GM10847 (cell line): ENCODE data around the gene CRISP3.

Experiments
- POLR2A ChIP-seq: IDR thresholded peaks from 2 replicates; pipeline ENCODE4 v1.6.1; 2011; ENCODE audit not compliant: insufficient read length; ENCODE audit errors: extremely low read depth

Gene CRISP3

GRCh38 chr6:49721297-49721696 lies 22.9 kb downstream of the CRISP3 start:
- TF ChIP-seq POLR2A: no peak

DNA sequence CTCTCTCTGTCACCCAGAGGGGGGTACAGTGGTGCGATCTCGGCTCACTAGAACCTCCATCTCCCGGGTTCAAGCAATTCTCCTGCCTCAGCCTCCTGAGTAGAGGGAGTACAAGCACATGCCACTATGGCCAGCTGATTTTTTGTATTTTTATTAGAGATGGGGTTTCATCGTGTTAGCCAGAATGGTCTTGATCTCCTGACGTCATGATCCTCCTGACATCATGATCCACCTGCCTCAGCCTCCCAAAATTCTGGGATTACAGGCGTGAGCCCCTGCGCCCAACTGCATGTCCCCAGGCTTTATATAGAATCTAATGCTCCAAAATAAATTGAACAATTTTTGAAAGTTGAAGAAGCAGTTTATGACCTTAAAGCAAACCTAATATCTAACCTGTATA lies 23.8 kb downstream of the CRISP3 start:
- TF ChIP-seq POLR2A: no peak

- no peak for TF ChIP-seq POLR2A
These were observed 30.8 kb downstream of the CRISP3 start, which contains the start of gene CRISP2 for GRCh38 chr6:49713346-49713745. CRISP2 (minus strand) TSS chr6:49713543; CDS start chr6:49709196, 4,347 bp downstream.

DNA sequence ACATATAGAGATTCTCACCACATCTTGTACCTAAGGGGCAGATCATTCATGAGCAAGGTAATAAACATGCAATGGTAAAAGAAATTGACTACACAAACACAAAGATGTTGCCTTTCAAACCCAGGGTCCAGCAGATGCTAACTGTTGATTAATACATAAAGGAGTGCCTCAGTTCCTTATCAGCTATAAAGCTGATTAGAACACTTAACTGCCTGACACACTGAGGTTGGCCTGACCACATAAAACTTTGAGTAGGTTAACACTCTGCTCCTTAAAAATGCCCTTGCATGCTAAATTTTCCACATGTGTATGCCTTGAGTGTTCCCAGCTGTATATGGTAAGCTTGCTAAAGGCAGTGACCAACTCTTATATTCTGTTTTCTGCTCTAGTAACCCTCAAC lies 45.7 kb downstream of the CRISP3 start:
- TF ChIP-seq POLR2A: no peak

- TF ChIP-seq POLR2A: no peak
These were observed 50.7 kb downstream of the CRISP3 start for GRCh38 chr6:49693512-49693911.

DNA sequence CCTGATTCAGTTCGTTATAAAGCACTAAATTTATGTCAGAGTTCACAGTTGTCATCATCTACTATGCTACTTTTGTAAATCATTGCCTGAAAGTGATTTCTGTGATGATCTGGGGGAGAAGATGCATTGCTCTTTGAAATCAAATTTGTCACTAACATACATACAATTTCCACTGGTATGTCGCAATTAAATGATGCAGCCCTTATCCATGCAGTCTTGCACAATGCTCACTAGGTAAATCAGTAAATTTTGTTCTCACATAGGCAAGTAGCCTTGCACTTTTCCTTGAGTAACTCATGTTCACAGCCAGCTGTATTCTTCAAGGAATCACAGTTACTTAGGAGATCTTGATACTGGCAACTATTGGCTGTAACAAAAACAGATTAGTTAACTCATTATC lies 51.7 kb downstream of the CRISP3 start:
- TF ChIP-seq POLR2A: no peak
